NCI-H1930 (cell line): Measurements from ENCODE around the gene DENND1A.
A peak's percentile ranks its signal among the peaks of the same experiment; 100 is the strongest.
"Not testable (repeated sequence)": the region's sequence is repeated elsewhere in the genome, so short reads cannot be mapped to it uniquely, and the experiment has no call there.

ENCODE experiments used
- DNase-seq, 2 experiments: peaks; one replicate each; lab custom pipeline; 2025; lab: John Stamatoyannopoulos, UW

DENND1A gene

GRCh38 chr9:123652416-123652815 is 277.5 kb downstream of the DENND1A start:
- no peak for DNase-seq

GRCh38 chr9:123651871-123652270 is 278.1 kb downstream of the DENND1A start:
- DNase-seq = no peak

GRCh38 chr9:123651273-123651672 is 278.7 kb downstream of the DENND1A start:
- no peak for DNase-seq

- DNase-seq = no peak
Observed at GRCh38 chr9:123649909-123650308, 280.0 kb downstream of the DENND1A start.

GRCh38 chr9:123647145-123647544 is 282.8 kb downstream of the DENND1A start:
- DNase-seq = no peak

- no peak for DNase-seq
Observed at GRCh38 chr9:123645762-123646161, 284.2 kb downstream of the DENND1A start.

- DNase-seq = no peak
Observed at GRCh38 chr9:123645126-123645525, 284.8 kb downstream of the DENND1A start.

- DNase-seq = no peak
Observed at GRCh38 chr9:123643518-123643917, 286.4 kb downstream of the DENND1A start.

- DNase-seq = peak; percentile 15 to 16
Observed at GRCh38 chr9:123642291-123643278, 287.3 kb downstream of the DENND1A start.

GRCh38 chr9:123640792-123641222 is 289.1 kb downstream of the DENND1A start:
- no peak for DNase-seq

- no peak for DNase-seq
Observed at GRCh38 chr9:123639743-123640142, 290.2 kb downstream of the DENND1A start.

GRCh38 chr9:123637945-123638634 is 291.8 kb downstream of the DENND1A start:
- no peak for DNase-seq

- no peak for DNase-seq
Observed at GRCh38 chr9:123637606-123637944, 292.4 kb downstream of the DENND1A start.

- DNase-seq = not testable (repeated sequence)
Observed at GRCh38 chr9:123636805-123637204, 293.1 kb downstream of the DENND1A start.

- DNase-seq = no peak
Observed at GRCh38 chr9:123631862-123632261, 298.1 kb downstream of the DENND1A start.

GRCh38 chr9:123630233-123630632 is 299.7 kb downstream of the DENND1A start:
- DNase-seq = no peak

GRCh38 chr9:123629531-123629930 is 300.4 kb downstream of the DENND1A start:
- DNase-seq = no peak

- DNase-seq = no peak
Observed at GRCh38 chr9:123622711-123623241, 307.1 kb downstream of the DENND1A start.

- DNase-seq = no peak
Observed at GRCh38 chr9:123620239-123620638, 309.7 kb downstream of the DENND1A start.

GRCh38 chr9:123617952-123618678 is 311.8 kb downstream of the DENND1A start:
- no peak for DNase-seq

GRCh38 chr9:123617286-123617685 is 312.6 kb downstream of the DENND1A start:
- DNase-seq = no peak

GRCh38 chr9:123616707-123617106 is 313.2 kb downstream of the DENND1A start:
- DNase-seq = no peak
